T-helper 9 cell (primary cell): ENCODE data around the gene GATA5.
A peak's percentile ranks its signal among the peaks of the same experiment; 100 is the strongest.

Source experiments
- DNase-seq: peaks from one replicate; pipeline ENCODE4 v3.0.0-alpha.2; 2020
- total RNA-seq, 2 donors: gene quantifications; one replicate each; lab custom pipeline; 2026; lab: John Stamatoyannopoulos, UW

Gene GATA5
- 0 to 0.24 reads per million in 2 donors for total RNA-seq

GRCh38 chr20:62475772-62476055, at the start of gene GATA5:
Gene GATA5, minus strand, starts transcription at chr20:62475995. Its CDS starts 474 bp downstream, at chr20:62475521.
- DNase-seq = no peak

- DNase-seq = no peak
Observed at GRCh38 chr20:62525014-62525413, 49.2 kb upstream of the GATA5 start.

GRCh38 chr20:62524505-62524911, 48.7 kb upstream of the GATA5 start:
- no peak for DNase-seq

- peak; percentile 18 for DNase-seq
Observed at GRCh38 chr20:62523473-62524203, 47.8 kb upstream of the GATA5 start.

GRCh38 chr20:62522748-62523396, 47.1 kb upstream of the GATA5 start:
- DNase-seq = no peak

GRCh38 chr20:62519826-62520225, 44.0 kb upstream of the GATA5 start:
- no peak for DNase-seq

- DNase-seq = no peak
Observed at GRCh38 chr20:62518911-62519310, 43.1 kb upstream of the GATA5 start.

GRCh38 chr20:62517901-62518610, 42.3 kb upstream of the GATA5 start:
- DNase-seq = no peak

GRCh38 chr20:62517168-62517567, 41.4 kb upstream of the GATA5 start:
- no peak for DNase-seq

- DNase-seq = no peak
Observed at GRCh38 chr20:62516338-62516737, 40.5 kb upstream of the GATA5 start.

- DNase-seq = no peak
Observed at GRCh38 chr20:62515826-62516225, 40.0 kb upstream of the GATA5 start.

- no peak for DNase-seq
Observed at GRCh38 chr20:62515280-62515679, 39.5 kb upstream of the GATA5 start.

- no peak for DNase-seq
Observed at GRCh38 chr20:62513991-62514390, 38.2 kb upstream of the GATA5 start.

GRCh38 chr20:62511915-62512610, 36.3 kb upstream of the GATA5 start:
- DNase-seq = no peak

GRCh38 chr20:62511300-62511914, 35.6 kb upstream of the GATA5 start:
- no peak for DNase-seq

GRCh38 chr20:62508641-62509051, 32.9 kb upstream of the GATA5 start:
- no peak for DNase-seq

GRCh38 chr20:62507991-62508640, 32.3 kb upstream of the GATA5 start:
- no peak for DNase-seq

GRCh38 chr20:62507323-62507722, 31.5 kb upstream of the GATA5 start:
- DNase-seq = no peak

GRCh38 chr20:62506791-62507190, 31.0 kb upstream of the GATA5 start:
- DNase-seq = no peak

GRCh38 chr20:62506087-62506486, 30.3 kb upstream of the GATA5 start:
- DNase-seq = no peak

- DNase-seq = no peak
Observed at GRCh38 chr20:62505337-62506045, 29.7 kb upstream of the GATA5 start.

- DNase-seq = no peak
Observed at GRCh38 chr20:62504323-62504722, 28.5 kb upstream of the GATA5 start.
